K562 (cell line): ENCODE measurements around the gene SOS2. TPM values are rescaled to one million over a fixed set of nuclear protein-coding genes. Genes with fewer than 3 reads are reported as not detected.

Experiments used
- ATAC-seq: fragments of 200-7000 bp; cut with Tn5 transposase; 3 replicates; pipeline ENCODE4 v1.9.1; 2020; ENCODE audit warnings: moderate library complexity
- BruUV-seq: library from RNA; stranded (reverse); fragments of 400-500 nt; replicated peaks from 2 replicates; lab custom pipeline; 2021; lab: Mats Ljungman, UMichigan
- CTCF ChIA-PET: fragments of 300-600 bp; formaldehyde crosslinking; extraction: SDS; loops from one replicate; lab custom pipeline; 2021; ENCODE audit warnings: low intra/inter-chr PET ratio; lab: Yijun Ruan, JAX
- POLR2A ChIA-PET: fragments of 300-600, 350-650 bp; sonication (Branson Sonifier 250); formaldehyde crosslinking; extraction: SDS; loops from one replicate; lab custom pipeline; 2021; ENCODE audit warnings: antibody characterized with exemption, inconsistent platforms; lab: Yijun Ruan, JAX
- DNase-seq, 4 experiments: peaks; one replicate each; pipeline versions ENCODE4 v3.0.0 to v3.0.0-alpha.2; 2011 to 2018; ENCODE audit warnings: low spot score in 3 of 4, mixed read lengths in 3 of 4; ENCODE audit errors: extremely low read depth in 1 of 4
- FAIRE-seq: peaks from 2 replicates; lab custom pipeline; 2011; peaks lifted over from hg19 to GRCh38; lab: Jason Lieb, UNC
- H2AFZ ChIP-seq: 2 replicates; pipeline ENCODE4 v1.6.0; 2011; ENCODE audit warnings: low read depth, low read length, control low read depth, inconsistent platforms
- H3K27ac ChIP-seq: fragments of 200-600 bp; 3 replicates; pipeline ENCODE4 v1.8.0; 2011; ENCODE audit warnings: low read depth, mild to moderate bottlenecking, control low read depth, inconsistent platforms, low read length, moderate library complexity, mixed read lengths; ENCODE audit errors: extremely low read depth
- H3K27me3 ChIP-seq, 2 experiments: fragments of 300-600 bp in 1 of 2; 2 replicates in 1 of 2; 3 replicates in 1 of 2; pipeline versions ENCODE4 v1.6.0 to v1.8.0; 2011; ENCODE audit warnings: inconsistent platforms in 2 of 2, low read length in 2 of 2, mild to moderate bottlenecking in 1 of 2, mixed read lengths in 1 of 2, moderate library complexity in 1 of 2; ENCODE audit not compliant: control insufficient read depth in 2 of 2, insufficient read depth in 2 of 2
- H3K36me3 ChIP-seq: fragments of 300-600 bp; 3 replicates; pipeline ENCODE4 v1.8.0; 2011; ENCODE audit warnings: mild to moderate bottlenecking, low read length, inconsistent platforms; ENCODE audit not compliant: control insufficient read depth, insufficient read depth
- H3K4me1 ChIP-seq, 2 experiments: fragments of 200-600 bp in 1 of 2; replicated peaks in 1 of 2; 2 replicates in 1 of 2; 3 replicates in 1 of 2; pipeline versions ENCODE4 v1.5.1 to v1.8.0; 2011; ENCODE audit warnings: inconsistent platforms in 2 of 2, low read length in 2 of 2, mild to moderate bottlenecking in 1 of 2, mixed read lengths in 1 of 2, moderate library complexity in 1 of 2; ENCODE audit not compliant: control insufficient read depth in 2 of 2, insufficient read depth in 2 of 2
- H3K4me2 ChIP-seq: 2 replicates; pipeline ENCODE4 v1.6.1; 2011; ENCODE audit warnings: low read length, control low read depth, inconsistent platforms, mixed read lengths; ENCODE audit not compliant: insufficient read depth
- H3K4me3 ChIP-seq: fragments of 200-600 bp; sonication (generic), shearing (Covaris generic); 2 replicates; pipeline ENCODE4 v1.5.1; 2016; ENCODE audit warnings: control low read depth, inconsistent platforms
- H3K79me2 ChIP-seq: fragments of 200-600 bp; 3 replicates; pipeline ENCODE4 v1.8.0; 2011; ENCODE audit warnings: low read length, inconsistent platforms; ENCODE audit not compliant: control insufficient read depth, insufficient read depth
- H3K9ac ChIP-seq, 2 experiments: 2 replicates each; pipeline versions ENCODE4 v1.6.0 to v1.6.1; 2011; ENCODE audit warnings: low read depth in 2 of 2, low read length in 2 of 2, control low read depth in 1 of 2, inconsistent platforms in 1 of 2, mild to moderate bottlenecking in 1 of 2, mixed read lengths in 1 of 2; ENCODE audit not compliant: insufficient read depth in 1 of 2
- H3K9me1 ChIP-seq: one replicate; pipeline ENCODE4 v1.6.0; 2011; ENCODE audit warnings: inconsistent platforms, mild to moderate bottlenecking, low read length, moderate library complexity; ENCODE audit not compliant: control insufficient read depth, insufficient read depth
- H3K9me3 ChIP-seq: replicated peaks from 2 replicates; pipeline ENCODE4 v1.5.1; 2011; ENCODE audit warnings: low read depth, low read length, inconsistent platforms; ENCODE audit not compliant: control insufficient read depth, insufficient read depth
- H4K20me1 ChIP-seq: replicated peaks from 2 replicates; pipeline ENCODE4 v1.6.1; 2011; ENCODE audit warnings: low read length, inconsistent platforms, mixed read lengths; ENCODE audit not compliant: control insufficient read depth, insufficient read depth
- LCOR ChIP-seq: sonication (generic); formaldehyde crosslinking; IDR thresholded peaks from 2 replicates; pipeline ENCODE4 v1.8.0; 2022; ENCODE audit warnings: mild to moderate bottlenecking, missing genetic modification reagents
- WGBS: fragments of 100-300 bp; shearing (Covaris generic); methylation state at CpG from one replicate; pipeline ENCODE4 v1.1.6; 2016; ENCODE audit warnings: low coverage, mixed read lengths; ENCODE audit not compliant: insufficient coverage; ENCODE audit errors: missing lambda C conversion rate; 5-methylcytosine and 5-hydroxymethylcytosine counted together
- in situ Hi-C: fragments of 300-500 bp; cut with MboI; formaldehyde crosslinking; loops from 4 replicates; pipeline ENCODE4 v1.15.0; 2018; ENCODE audit warnings: inconsistent platforms, mixed read lengths
- intact Hi-C: fragments of 100-400 bp; cut with micrococcal nuclease; formaldehyde crosslinking; loops from 2 replicates; pipeline ENCODE4 v1.14.2; 2022
- polyA plus RNA-seq, 8 experiments: library from polyadenylated mRNA; depleted of rRNA in 4 of 8; stranded (reverse) in 5 of 8; unstranded in 3 of 8; fragments of >200 nt; fragmentation: Nextera tagmentation in 2 of 8; fragmentation: Illumina TruSeq in 1 of 8; extraction: Ambion mirVana in 2 of 8; extraction: Trizol in 1 of 8; gene quantifications; 2 replicates each; pipeline versions ENCODE4 v1.2.1 to v1.2.3, GENCODE V29; 2011 to 2014; ENCODE audit warnings: inconsistent platforms in 1 of 8, missing spikeins in 1 of 8
- total RNA-seq, 7 experiments: library from RNA; depleted of rRNA in 6 of 7; stranded (reverse); fragments of >200 nt in 6 of 7; fragmentation: Illumina TruSeq in 2 of 7; extraction: Trizol in 2 of 7; gene quantifications; 2 replicates each; pipeline versions ENCODE4 v1.2.1 to v1.2.3, GENCODE V29; 2011 to 2021; ENCODE audit warnings: low replicate concordance in 1 of 7
- TF ChIP-seq, protein P1 (sequence below): fragments of 450-650 bp; formaldehyde crosslinking; IDR thresholded peaks from 2 replicates; pipeline ENCODE4 v1.4.0; 2020; ENCODE audit warnings: mild to moderate bottlenecking, moderate library complexity
- TF ChIP-seq, protein P2 (sequence below), 2 experiments: fragments of 450-650 bp in 1 of 2; sonication (generic) in 1 of 2; formaldehyde crosslinking in 1 of 2; IDR thresholded peaks in 1 of 2; conservative IDR thresholded peaks in 1 of 2; 2 replicates each; pipeline versions ENCODE4 v1.6.1 to v1.8.1; 2016 to 2023; ENCODE audit warnings: mild to moderate bottlenecking in 2 of 2, moderate library complexity in 2 of 2, inconsistent platforms in 1 of 2, missing genetic modification reagents in 1 of 2

SOS2 gene
- total and polyA plus RNA-seq, 9 of the 15 experiments (the other 6 are each of a cell fraction or from before 2014, with no cell fraction given): 2.2 to 13.1 (median 10.5) TPM

DNA sequence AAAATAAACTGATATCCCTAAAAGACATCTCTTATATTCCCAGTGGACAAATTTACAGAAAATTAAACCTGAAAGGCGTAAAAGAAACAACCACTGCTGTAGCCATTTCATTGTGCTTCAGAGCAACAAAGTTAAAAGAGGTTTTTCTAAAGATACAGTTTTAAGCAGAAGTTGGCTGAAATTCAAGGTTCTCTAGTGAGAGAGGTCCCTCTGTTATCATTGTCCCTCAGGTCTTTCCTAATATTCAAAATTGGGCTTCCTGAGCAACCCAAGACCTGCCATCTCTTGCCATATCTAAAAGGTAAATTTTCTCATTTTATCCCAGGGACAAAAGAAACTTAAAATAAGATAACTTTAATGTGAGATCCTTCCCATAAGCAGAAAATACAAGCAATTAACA is 10.7 kb upstream of the SOS2 start:
- peaks cover 0 to 5% of the 10 kb centered on the region in 2 experiments; a peak in 2 of 5 replicates for H3K4me1 ChIP-seq
- POLR2A ChIA-PET: interaction anchor here (1.0 to 1.5 kb wide), 2 partner anchors 11 to 24 kb away, joined by 3 to 8 read pairs; partner anchors contain the start of gene SOS2
- WGBS: 86% methylated on average over 1 of the region's 1 CpG

More for the DNA sequence above, 10.7 kb upstream of the SOS2 start:
- BruUV-seq: no TSS peak
- Histone ChIP-seq H3K9me3 (no peaks in the 10 kb centered on the region), H3K9ac (no peak overlapping the region), H3K79me2 (no peaks in the 10 kb centered on the region), H3K4me3 (no peak overlapping the region), H3K36me3 (peaks cover 7% of the 10 kb centered on the region; the same call in 2 of the 3 replicates), H3K27ac (no peak overlapping the region), H3K9me1 (no peaks in the 10 kb centered on the region), H3K4me2 (no peak overlapping the region), H2AFZ (no peak overlapping the region), H3K27me3 (no peaks in the 10 kb centered on the region)
- CTCF ChIA-PET: no interaction called here
- in situ Hi-C loops: no loop called here
- no peak for ATAC-seq
- intact Hi-C loops: no loop called here
- TF ChIP-seq, protein P1, sequence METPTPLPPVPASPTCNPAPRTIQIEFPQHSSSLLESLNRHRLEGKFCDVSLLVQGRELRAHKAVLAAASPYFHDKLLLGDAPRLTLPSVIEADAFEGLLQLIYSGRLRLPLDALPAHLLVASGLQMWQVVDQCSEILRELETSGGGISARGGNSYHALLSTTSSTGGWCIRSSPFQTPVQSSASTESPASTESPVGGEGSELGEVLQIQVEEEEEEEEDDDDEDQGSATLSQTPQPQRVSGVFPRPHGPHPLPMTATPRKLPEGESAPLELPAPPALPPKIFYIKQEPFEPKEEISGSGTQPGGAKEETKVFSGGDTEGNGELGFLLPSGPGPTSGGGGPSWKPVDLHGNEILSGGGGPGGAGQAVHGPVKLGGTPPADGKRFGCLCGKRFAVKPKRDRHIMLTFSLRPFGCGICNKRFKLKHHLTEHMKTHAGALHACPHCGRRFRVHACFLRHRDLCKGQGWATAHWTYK: no peak
- no peak for TF ChIP-seq LCOR
- TF ChIP-seq, protein P2, sequence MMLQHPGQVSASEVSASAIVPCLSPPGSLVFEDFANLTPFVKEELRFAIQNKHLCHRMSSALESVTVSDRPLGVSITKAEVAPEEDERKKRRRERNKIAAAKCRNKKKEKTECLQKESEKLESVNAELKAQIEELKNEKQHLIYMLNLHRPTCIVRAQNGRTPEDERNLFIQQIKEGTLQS (IDR thresholded peaks at IDR 0.05): no peak
- TF ChIP-seq, protein P2 (CRISPR knock-in tag; conservative IDR thresholded peaks at IDR 0.05): no peak
- TF ChIP-seq, all 486 proteins: peak for 0
- FAIRE-seq (no peak), DNase-seq (no peak)
- H4K20me1 ChIP-seq: no peaks in the 10 kb centered on the region
